CD4-positive, CD25-positive, alpha-beta regulatory T cell (primary cell): ENCODE measurements around the gene OSBPL9. TPM values are rescaled to one million over a fixed set of nuclear protein-coding genes. Genes with fewer than 3 reads are reported as not detected.

Experiments used
- ATAC-seq, 2 donors: fragments of 150-1000 bp; cut with Tn5 transposase; one replicate each; pipeline ENCODE4 v1.10.0; 2021; ENCODE audit warnings: low read depth in 2 of 2, moderate number of reproducible peaks in 2 of 2, moderate library complexity in 1 of 2
- DNase-seq, 3 donors: peaks; one replicate each; pipeline versions ENCODE4 v3.0.0 to v3.0.0-alpha.2; 2012 to 2022; ENCODE audit warnings: mixed read lengths in 1 of 3
- H3K27ac ChIP-seq: one replicate; pipeline ENCODE4 v1.7.0; 2013; ENCODE audit warnings: mild to moderate bottlenecking, low read length; ENCODE audit not compliant: insufficient read depth, poor library complexity, severe bottlenecking
- H3K27me3 ChIP-seq: one replicate; pipeline ENCODE4 v1.7.0; 2013; ENCODE audit warnings: low read length; ENCODE audit not compliant: control insufficient read depth, insufficient read depth
- H3K36me3 ChIP-seq: one replicate; pipeline ENCODE4 v1.7.0; 2013; ENCODE audit warnings: mild to moderate bottlenecking, low read length, moderate library complexity; ENCODE audit not compliant: control insufficient read depth, insufficient read depth
- H3K4me1 ChIP-seq: 2 replicates; pipeline ENCODE4 v1.7.0; 2013; ENCODE audit warnings: mild to moderate bottlenecking, low read length; ENCODE audit not compliant: insufficient read depth, control insufficient read depth, poor library complexity, severe bottlenecking
- H3K4me3 ChIP-seq: one replicate; pipeline ENCODE4 v1.7.0; 2013; ENCODE audit warnings: low read depth, mild to moderate bottlenecking, low read length, moderate library complexity
- H3K9me3 ChIP-seq, 2 experiments: 1 replicate in 1 of 2; 2 replicates in 1 of 2; pipeline ENCODE4 v1.7.0; 2013; ENCODE audit warnings: low read length in 2 of 2, mild to moderate bottlenecking in 1 of 2, moderate library complexity in 1 of 2; ENCODE audit not compliant: control insufficient read depth in 2 of 2
- H3K27ac Mint-ChIP-seq, 3 donors: one replicate each; pipeline ENCODE4 v1.8.0; 2020 to 2022; ENCODE audit warnings: mild to moderate bottlenecking in 3 of 3, mixed read lengths in 3 of 3, moderate library complexity in 2 of 3
- H3K27me3 Mint-ChIP-seq: one replicate; pipeline ENCODE4 v1.8.0; 2022; ENCODE audit warnings: mild to moderate bottlenecking, mixed read lengths
- H3K36me3 Mint-ChIP-seq: one replicate; pipeline ENCODE4 v1.8.0; 2020; ENCODE audit warnings: mixed read lengths
- H3K4me1 Mint-ChIP-seq, 4 donors: one replicate each; pipeline ENCODE4 v1.8.0; 2020 to 2022; ENCODE audit warnings: mixed read lengths in 4 of 4, mild to moderate bottlenecking in 1 of 4
- H3K4me3 Mint-ChIP-seq, 4 donors: one replicate each; pipeline ENCODE4 v1.8.0; 2020 to 2022; ENCODE audit warnings: mild to moderate bottlenecking in 4 of 4, mixed read lengths in 4 of 4, moderate library complexity in 3 of 4
- H3K9me3 Mint-ChIP-seq, 7 donors: one replicate each; pipeline ENCODE4 v1.8.0; 2020 to 2022; ENCODE audit warnings: mixed read lengths in 7 of 7, mild to moderate bottlenecking in 3 of 7, moderate library complexity in 2 of 7
- polyA plus RNA-seq, 4 donors: library from polyadenylated mRNA; unstranded; fragments of 300-500 nt; fragmentation: Illumina TruSeq; gene quantifications; one replicate each; pipeline ENCODE4 v1.2.3, GENCODE V29; 2021
- total RNA-seq: library from RNA; stranded (reverse); gene quantifications from one replicate; pipeline ENCODE4 v1.2.3, GENCODE V29; 2022

The OSBPL9 gene
- total and polyA plus RNA-seq, 5 donors from 2014 or later = 33.5 to 45.2 (median 40.0) TPM

GRCh38 chr1:51741121-51741681 lies 124.3 kb downstream of the OSBPL9 start:
- H3K4me1 Mint-ChIP-seq = peaks cover 13 to 39% (median 35%) of the 10 kb centered on the region in 4 donors
- H3K27ac Mint-ChIP-seq = peak overlapping the region in 1 of 3 donors; percentile 40
- H3K4me3 ChIP-seq = no peak overlapping the region
- H3K4me3 Mint-ChIP-seq = no peak overlapping the region
- no peaks in the 10 kb centered on the region for H3K27me3 Mint-ChIP-seq
- H3K27me3 ChIP-seq = no peaks in the 10 kb centered on the region
- DNase-seq (no peak), ATAC-seq (no peak)
- H3K27ac ChIP-seq = no peak overlapping the region
- H3K4me1 ChIP-seq = no peaks in the 10 kb centered on the region
- H3K9me3 Mint-ChIP-seq = no peaks in the 10 kb centered on the region
- no peaks in the 10 kb centered on the region for H3K36me3 ChIP-seq
- H3K36me3 Mint-ChIP-seq = peaks cover 15% of the 10 kb centered on the region
- H3K9me3 ChIP-seq = no peaks in the 10 kb centered on the region

DNA sequence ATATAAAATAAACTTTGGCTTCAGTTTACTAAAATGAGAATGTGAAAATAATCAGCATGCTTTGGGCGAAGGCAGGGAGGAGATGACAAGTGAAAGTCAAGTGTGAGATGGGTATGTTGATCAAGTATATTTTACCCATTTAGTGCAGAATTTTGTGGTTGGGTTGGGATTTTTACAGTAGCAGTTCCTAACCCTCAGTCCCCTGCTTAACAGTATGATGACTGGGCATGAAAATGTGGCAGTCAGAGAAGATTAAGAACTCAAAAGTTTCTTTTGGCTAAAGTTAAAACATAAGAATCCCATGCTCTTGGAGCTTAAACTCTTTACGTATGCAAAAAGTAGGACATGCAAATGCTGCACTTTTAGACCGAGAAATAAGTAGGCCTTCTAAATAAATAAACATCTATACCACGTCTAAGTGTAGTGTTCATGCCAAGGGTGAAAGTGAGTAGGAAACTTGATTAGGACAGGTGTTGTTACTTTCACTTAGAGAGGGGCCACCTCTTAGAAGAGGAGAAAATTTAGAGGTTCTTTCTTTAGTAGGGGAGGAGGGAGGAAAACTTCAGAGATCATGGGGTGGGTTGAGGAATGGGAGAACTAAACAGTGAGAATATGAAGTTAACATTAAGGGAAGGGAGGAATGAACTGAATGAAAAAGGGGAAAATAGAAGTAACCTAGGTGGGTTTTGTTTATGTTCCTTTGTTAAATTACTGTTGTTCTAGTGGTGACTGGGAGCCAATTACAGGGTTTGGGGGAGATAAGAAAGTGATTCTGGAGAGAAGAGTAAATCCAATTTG lies 127.8 kb downstream of the OSBPL9 start:
- Mint-ChIP-seq H3K4me3 (no peak overlapping the region), H3K27ac (no peak overlapping the region), H3K9me3 (no peaks in the 10 kb centered on the region), H3K4me1 (peaks cover 5 to 23% (median 20%) of the 10 kb centered on the region in 4 donors), H3K27me3 (no peaks in the 10 kb centered on the region), H3K36me3 (peaks cover 18% of the 10 kb centered on the region)
- Histone ChIP-seq H3K36me3 (peaks cover 7% of the 10 kb centered on the region), H3K9me3 (no peaks in the 10 kb centered on the region), H3K27ac (no peak overlapping the region), H3K4me3 (no peak overlapping the region), H3K27me3 (no peaks in the 10 kb centered on the region), H3K4me1 (no peaks in the 10 kb centered on the region)
- ATAC-seq (no peak), DNase-seq (no peak)

GRCh38 chr1:51745304-51745570 lies 128.3 kb downstream of the OSBPL9 start:
- Histone ChIP-seq H3K27ac (no peak overlapping the region), H3K36me3 (peaks cover 7% of the 10 kb centered on the region), H3K27me3 (no peaks in the 10 kb centered on the region), H3K9me3 (no peaks in the 10 kb centered on the region), H3K4me1 (no peaks in the 10 kb centered on the region), H3K4me3 (no peak overlapping the region)
- Mint-ChIP-seq H3K4me3 (peak overlapping the region in 1 of 4 donors; percentile 63), H3K27ac (no peak overlapping the region), H3K36me3 (peaks cover 18% of the 10 kb centered on the region), H3K27me3 (no peaks in the 10 kb centered on the region), H3K4me1 (peaks cover 5 to 19% (median 16%) of the 10 kb centered on the region in 4 donors), H3K9me3 (no peaks in the 10 kb centered on the region)
- DNase-seq (no peak), ATAC-seq (no peak)

DNA sequence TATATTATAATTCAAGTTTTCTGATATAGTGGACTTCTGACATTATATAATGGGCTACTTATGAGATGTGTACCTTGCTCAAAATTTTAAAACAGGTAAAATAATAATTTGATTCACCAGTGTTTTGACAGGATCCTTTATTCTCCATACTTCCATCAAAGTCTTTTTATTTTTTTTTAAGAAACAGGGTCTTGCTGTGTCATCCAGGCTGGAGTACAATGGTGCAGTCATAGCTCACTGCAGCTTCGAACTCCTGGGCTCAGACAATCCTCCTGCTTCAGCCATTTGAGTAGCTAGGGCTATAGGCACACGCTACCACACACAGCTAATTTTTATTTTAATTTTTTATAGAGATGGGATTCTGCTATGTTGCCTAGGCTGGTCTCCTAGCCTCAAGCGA lies 132.3 kb downstream of the OSBPL9 start:
- no peak overlapping the region for H3K27ac ChIP-seq
- no peaks in the 10 kb centered on the region for H3K27me3 ChIP-seq
- peaks cover 4 to 16% (median 5%) of the 10 kb centered on the region in 4 donors for H3K4me1 Mint-ChIP-seq
- no peaks in the 10 kb centered on the region for H3K9me3 Mint-ChIP-seq
- ATAC-seq (no peak), DNase-seq (no peak)
- H3K4me3 ChIP-seq = no peak overlapping the region
- H3K36me3 Mint-ChIP-seq = peaks cover 28% of the 10 kb centered on the region
- H3K27me3 Mint-ChIP-seq = no peaks in the 10 kb centered on the region
- H3K27ac Mint-ChIP-seq = no peak overlapping the region
- H3K4me1 ChIP-seq = no peaks in the 10 kb centered on the region
- no peaks in the 10 kb centered on the region for H3K9me3 ChIP-seq
- peaks cover 21% of the 10 kb centered on the region for H3K36me3 ChIP-seq
- no peak overlapping the region for H3K4me3 Mint-ChIP-seq

GRCh38 chr1:51750218-51750617 lies 133.3 kb downstream of the OSBPL9 start:
- Histone ChIP-seq H3K36me3 (peaks cover 21% of the 10 kb centered on the region), H3K4me3 (no peak overlapping the region), H3K4me1 (no peaks in the 10 kb centered on the region), H3K27ac (no peak overlapping the region), H3K27me3 (no peaks in the 10 kb centered on the region), H3K9me3 (no peaks in the 10 kb centered on the region)
- Mint-ChIP-seq H3K9me3 (no peaks in the 10 kb centered on the region), H3K36me3 (peaks cover 30% of the 10 kb centered on the region), H3K27ac (no peak overlapping the region), H3K4me3 (no peak overlapping the region), H3K27me3 (no peaks in the 10 kb centered on the region), H3K4me1 (peaks cover under 1 to 7% (median 4%) of the 10 kb centered on the region in 4 donors)
- DNase-seq = no peak
- no peak for ATAC-seq

- DNase-seq (no peak), ATAC-seq (no peak)
- no peaks in the 10 kb centered on the region for H3K4me1 ChIP-seq
- H3K27ac ChIP-seq = no peak overlapping the region
- no peaks in the 10 kb centered on the region for H3K27me3 Mint-ChIP-seq
- H3K9me3 Mint-ChIP-seq = no peaks in the 10 kb centered on the region
- no peaks in the 10 kb centered on the region for H3K27me3 ChIP-seq
- H3K36me3 Mint-ChIP-seq = peaks cover 35% of the 10 kb centered on the region
- H3K9me3 ChIP-seq = no peaks in the 10 kb centered on the region
- peaks cover 25% of the 10 kb centered on the region for H3K36me3 ChIP-seq
- no peak overlapping the region for H3K4me3 Mint-ChIP-seq
- H3K27ac Mint-ChIP-seq = no peak overlapping the region
- H3K4me1 Mint-ChIP-seq = peaks cover 2 to 9% (median 5%) of the 10 kb centered on the region in 4 donors
- H3K4me3 ChIP-seq = no peak overlapping the region
Measured at GRCh38 chr1:51750729-51751128, 133.8 kb downstream of the OSBPL9 start.

- ATAC-seq (no peak), DNase-seq (no peak)
- no peak overlapping the region for H3K4me3 ChIP-seq
- Mint-ChIP-seq H3K27me3 (no peaks in the 10 kb centered on the region), H3K36me3 (peaks cover 37% of the 10 kb centered on the region), H3K9me3 (no peaks in the 10 kb centered on the region), H3K4me3 (peak overlapping the region in 1 of 4 donors; percentile 0), H3K27ac (peak overlapping the region in 1 of 3 donors; percentile 0), H3K4me1 (peaks cover 4 to 12% (median 7%) of the 10 kb centered on the region in 4 donors)
- H3K36me3 ChIP-seq = peaks cover 25% of the 10 kb centered on the region
- no peaks in the 10 kb centered on the region for H3K4me1 ChIP-seq
- no peaks in the 10 kb centered on the region for H3K27me3 ChIP-seq
- H3K9me3 ChIP-seq = no peaks in the 10 kb centered on the region
- no peak overlapping the region for H3K27ac ChIP-seq
Measured at GRCh38 chr1:51752073-51752948, 135.4 kb downstream of the OSBPL9 start.
